ENCODE measurements around the gene TRUB2.

The TRUB2 gene

GRCh38 chr9:128265348-128265847 is 56.8 kb downstream of the TRUB2 start:
- no peak for DNase-seq

GRCh38 chr9:128262687-128263086 is 59.6 kb downstream of the TRUB2 start:
- DNase-seq = no peak

GRCh38 chr9:128260340-128260739 is 61.9 kb downstream of the TRUB2 start:
- DNase-seq = no peak

- no peak for DNase-seq
Observed at GRCh38 chr9:128259156-128259555, 63.1 kb downstream of the TRUB2 start.

GRCh38 chr9:128258326-128258725 is 63.9 kb downstream of the TRUB2 start:
- no peak for DNase-seq

GRCh38 chr9:128257907-128258306 is 64.3 kb downstream of the TRUB2 start:
- no peak for DNase-seq

- DNase-seq = no peak
Observed at GRCh38 chr9:128257086-128257825, 65.0 kb downstream of the TRUB2 start.

Data from NCI-H446 (cell line).